RCC 7860 (cell line): ENCODE data around the gene LTBP1.
"Not testable (repeated sequence)": the region's sequence is repeated elsewhere in the genome, so short reads cannot be mapped to it uniquely, and the experiment has no call there.

Experiments used
- DNase-seq: peaks from one replicate; pipeline ENCODE4 v3.0.0-alpha.2; 2015; ENCODE audit warnings: low spot score
- FAIRE-seq: peaks from 2 replicates; lab custom pipeline; 2012; peaks lifted over from hg19 to GRCh38; lab: Jason Lieb, UNC

LTBP1 gene

GRCh38 chr2:33363325-33364298 lies 416.9 kb downstream of the LTBP1 start:
- FAIRE-seq, result peak; percentile 26

GRCh38 chr2:33365264-33365970 lies 418.7 kb downstream of the LTBP1 start:
- DNase-seq (no peak), FAIRE-seq (no peak)

More at GRCh38 chr2:33363325-33364298, 416.9 kb downstream of the LTBP1 start:
- no peak for DNase-seq

GRCh38 chr2:33366473-33366872 lies 419.7 kb downstream of the LTBP1 start:
- DNase-seq, result no peak
- FAIRE-seq, result no peak

- DNase-seq, FAIRE-seq: not testable (repeated sequence)
Measured at GRCh38 chr2:33368524-33368923, 421.8 kb downstream of the LTBP1 start.

- DNase-seq, result no peak
Measured at GRCh38 chr2:33369191-33369590, 422.4 kb downstream of the LTBP1 start.

GRCh38 chr2:33370636-33371265 lies 424.0 kb downstream of the LTBP1 start:
- no peak for DNase-seq
- FAIRE-seq, result no peak

More at GRCh38 chr2:33369191-33369590, 422.4 kb downstream of the LTBP1 start:
- FAIRE-seq, result no peak

- FAIRE-seq (no peak), DNase-seq (no peak)
Measured at GRCh38 chr2:33371304-33372090, 424.7 kb downstream of the LTBP1 start.

- FAIRE-seq (peak; percentile 77), DNase-seq (peak; percentile 18)
Measured at GRCh38 chr2:33372940-33373553, 426.3 kb downstream of the LTBP1 start.

GRCh38 chr2:33373986-33374385 lies 427.2 kb downstream of the LTBP1 start:
- DNase-seq (no peak), FAIRE-seq (no peak)

GRCh38 chr2:33375054-33375453 lies 428.3 kb downstream of the LTBP1 start:
- DNase-seq (no peak), FAIRE-seq (no peak)

GRCh38 chr2:33377048-33377447 lies 430.3 kb downstream of the LTBP1 start:
- FAIRE-seq (no peak), DNase-seq (no peak)

- FAIRE-seq (no peak), DNase-seq (no peak)
Measured at GRCh38 chr2:33378556-33379210, 431.9 kb downstream of the LTBP1 start.

- FAIRE-seq, result no peak
- peak; percentile 18 for DNase-seq
Measured at GRCh38 chr2:33380001-33380609, 433.4 kb downstream of the LTBP1 start.

GRCh38 chr2:33380719-33381118 lies 434.0 kb downstream of the LTBP1 start:
- no peak for FAIRE-seq
- no peak for DNase-seq

- FAIRE-seq, result no peak
Measured at GRCh38 chr2:33381301-33381858, 434.6 kb downstream of the LTBP1 start.

GRCh38 chr2:33383855-33384598 lies 437.3 kb downstream of the LTBP1 start:
- DNase-seq (no peak), FAIRE-seq (no peak)

More at GRCh38 chr2:33381301-33381858, 434.6 kb downstream of the LTBP1 start:
- DNase-seq, result no peak

- FAIRE-seq (no peak), DNase-seq (no peak)
Measured at GRCh38 chr2:33384599-33384961, 437.8 kb downstream of the LTBP1 start.

- no peak for FAIRE-seq
- DNase-seq, result no peak
Measured at GRCh38 chr2:33388996-33389395, 442.2 kb downstream of the LTBP1 start.
